Stimulated activated CD8-positive, alpha-beta memory T cell treated with anti-CD3 and anti-CD28 coated beads, Interleukin-4, amount 100 ng/mL, for 1 hour (primary cell): ENCODE data around the gene TMPRSS7.

Experiments
- DNase-seq, 2 donors: peaks; one replicate each; pipeline ENCODE4 v3.0.0-alpha.2; 2020; ENCODE audit warnings: low read depth in 2 of 2, low spot score in 1 of 2

The TMPRSS7 gene

DNA sequence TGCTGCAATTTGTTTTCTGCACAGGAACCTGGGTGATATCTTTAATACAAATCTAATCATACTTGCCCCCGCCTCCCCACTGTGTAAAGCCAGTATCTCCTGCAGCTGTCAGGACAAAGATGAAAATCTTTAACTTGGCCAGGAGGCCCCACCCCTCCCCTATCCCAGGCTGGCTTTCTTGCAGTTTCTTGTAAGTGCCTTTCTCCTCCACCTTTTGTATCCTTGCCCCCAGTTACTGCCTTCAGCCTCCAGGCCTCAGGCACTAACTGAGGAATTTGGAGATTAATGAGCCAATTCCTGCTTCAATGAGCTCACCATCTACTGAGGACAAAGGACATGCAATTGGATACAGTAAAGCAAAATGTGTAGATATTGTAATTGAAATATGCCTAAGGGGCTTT, 92.0 kb downstream of the TMPRSS7 start:
- DNase-seq: no peak

DNA sequence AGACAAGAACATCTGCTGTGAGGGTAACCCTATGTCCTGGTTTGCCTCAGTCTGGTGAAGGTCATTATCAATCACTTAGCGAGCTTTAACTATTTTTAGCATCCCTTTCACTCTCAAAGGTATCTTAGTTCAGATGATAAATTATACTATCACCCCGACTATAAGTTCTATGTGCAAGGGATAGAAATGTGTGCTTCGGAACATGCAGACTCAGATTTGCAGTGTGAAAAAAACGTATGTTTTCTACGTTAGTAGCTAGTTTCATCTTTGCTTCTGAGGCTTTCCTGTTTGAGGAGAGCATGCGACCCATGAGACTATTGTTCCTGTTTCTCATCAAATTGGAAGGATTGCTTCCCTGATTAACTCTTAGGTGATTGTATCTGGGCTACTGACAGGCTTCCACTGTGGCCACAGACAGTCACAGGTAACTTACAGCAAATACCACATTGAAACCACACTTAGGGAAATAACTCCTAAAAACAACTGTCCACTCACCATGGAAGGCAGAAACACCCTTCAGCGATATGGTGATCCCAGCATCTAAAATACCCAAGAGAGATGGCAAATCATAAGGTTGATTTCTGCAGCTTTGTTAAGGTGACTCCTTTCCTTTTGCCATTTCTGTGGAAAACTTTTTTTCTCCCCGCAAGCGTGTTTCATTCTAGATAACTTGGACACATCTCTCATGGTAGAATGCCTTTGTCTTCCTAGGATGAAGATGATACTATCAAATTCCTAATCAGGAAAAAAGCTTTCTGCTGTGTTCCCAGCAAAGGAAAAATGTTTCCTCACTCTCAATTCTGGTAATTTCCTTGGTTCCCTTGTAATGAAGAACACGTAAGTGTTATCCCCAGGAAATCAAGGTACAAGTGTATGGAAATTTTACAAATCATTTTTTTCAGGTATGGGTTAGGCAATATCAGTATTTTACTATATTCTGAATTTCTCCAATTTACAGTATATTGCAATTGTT, 93.3 kb downstream of the TMPRSS7 start:
- no peak for DNase-seq

DNA sequence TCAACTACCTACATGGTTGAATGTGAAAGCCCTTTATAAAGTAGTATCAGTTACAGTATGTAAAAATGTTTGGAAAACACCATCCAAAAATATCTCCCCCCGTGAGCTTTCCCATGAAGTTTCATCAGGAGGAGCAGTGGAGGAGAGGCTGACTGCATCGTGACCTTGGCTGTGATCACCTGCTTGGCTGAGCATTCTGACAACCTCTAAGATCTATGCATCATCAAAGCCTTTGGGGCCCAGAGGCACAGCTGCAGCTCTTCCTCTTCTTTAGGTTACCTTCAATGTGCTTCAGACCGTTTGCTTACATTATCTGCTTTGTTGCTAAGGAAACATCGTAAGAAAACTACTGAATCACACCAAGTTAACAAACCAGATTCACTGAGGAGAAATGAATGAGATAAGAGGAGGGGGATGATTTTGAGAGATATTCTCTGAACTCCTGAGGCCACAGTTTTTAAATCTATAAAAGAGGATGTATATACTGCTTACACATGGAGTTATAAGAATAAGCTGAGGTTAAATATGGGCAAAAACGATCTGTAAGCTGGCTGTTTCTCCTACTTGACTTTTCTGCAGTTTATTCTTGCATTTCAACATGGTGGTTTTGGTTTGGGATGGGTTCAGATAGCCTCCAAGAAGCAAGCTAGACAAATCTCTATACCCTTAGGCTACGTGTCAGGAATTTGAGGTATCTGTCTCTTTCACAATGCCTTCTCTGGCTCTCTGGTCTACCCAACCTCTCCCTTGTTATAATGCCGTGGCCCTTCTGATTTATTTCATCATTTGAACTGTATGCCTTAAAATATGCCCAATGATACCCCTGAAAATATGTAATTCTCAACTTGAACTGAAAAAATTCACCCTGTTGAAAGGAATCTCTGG, 94.5 kb downstream of the TMPRSS7 start:
- peak in 1 of 2 donors; percentile 13 for DNase-seq

DNA sequence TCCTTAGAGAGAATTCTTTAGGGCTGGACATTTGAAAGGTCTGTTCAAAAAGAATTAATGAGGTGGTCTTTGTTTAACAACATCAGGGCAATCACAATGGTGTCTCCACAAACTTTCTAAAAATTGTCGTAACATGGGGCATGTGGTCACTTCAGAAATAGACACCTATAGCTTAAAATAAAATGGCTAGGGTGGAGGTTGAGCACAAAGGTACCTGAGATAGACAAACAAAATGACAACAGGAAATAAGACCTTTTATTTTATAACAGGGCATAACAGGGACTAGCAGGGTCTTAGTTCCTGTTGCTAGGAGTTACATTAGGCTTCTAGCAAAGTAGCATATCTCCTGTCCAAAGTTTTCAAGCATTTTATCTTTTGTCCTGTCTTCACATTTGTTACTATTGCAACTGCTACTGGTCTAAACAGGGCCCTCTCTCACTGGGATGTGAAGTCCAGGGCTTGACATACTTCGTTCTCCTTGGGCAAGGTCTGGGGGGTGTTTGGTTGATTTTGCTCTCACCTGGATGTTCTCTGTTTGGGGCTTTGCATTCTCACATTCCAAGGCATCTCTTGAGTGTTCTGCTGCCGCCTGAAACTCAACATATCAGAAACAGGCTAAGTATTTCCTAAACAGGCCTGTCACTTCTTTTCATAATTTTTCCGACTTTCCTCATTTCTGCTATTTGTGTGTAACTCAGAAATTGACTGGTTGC, 95.5 kb downstream of the TMPRSS7 start:
- DNase-seq: no peak

DNA sequence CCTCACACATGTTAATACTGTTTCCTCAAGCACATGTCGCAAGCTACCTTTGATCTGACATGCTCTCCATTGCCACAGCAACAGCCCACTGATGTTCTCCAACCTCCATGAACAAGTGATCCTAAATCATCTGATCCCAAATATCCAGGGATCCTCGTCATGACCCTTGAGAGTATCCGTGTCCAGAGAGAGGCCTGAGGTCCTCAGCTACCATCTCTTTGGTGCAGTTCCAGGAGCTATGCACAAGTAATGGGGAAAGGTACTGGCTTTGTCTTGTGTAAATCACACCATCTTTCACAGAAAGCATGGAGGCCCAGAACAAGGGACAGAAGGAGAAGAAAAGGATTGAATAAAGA, 96.1 kb downstream of the TMPRSS7 start:
- DNase-seq: no peak
